Right kidney (tissue), 1 donor: ENCODE data around the gene GTF3C5.
"Not testable (repeated sequence)": the region's sequence is repeated elsewhere in the genome, so short reads cannot be mapped to it uniquely, and the experiment has no call there.

Source experiments
- DNase-seq: peaks from one replicate; pipeline ENCODE4 v3.0.0-alpha.2; 2016

GTF3C5 gene

DNA sequence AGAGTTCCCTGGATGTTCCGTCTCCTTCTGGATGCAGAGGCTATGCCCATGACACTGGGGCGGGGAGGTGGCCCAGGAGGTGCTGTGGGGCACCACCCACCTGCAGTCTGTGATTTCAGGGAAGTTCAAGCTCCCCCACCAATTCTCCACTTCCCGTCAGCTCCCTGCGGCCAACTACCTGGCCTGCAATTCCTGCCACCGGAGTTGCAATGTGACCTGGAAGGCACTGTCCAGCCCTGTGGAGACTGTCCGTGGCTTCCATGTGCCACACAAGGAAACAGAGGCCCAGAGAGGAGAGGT, 35.7 kb upstream of the GTF3C5 start:
- no peak for DNase-seq

DNA sequence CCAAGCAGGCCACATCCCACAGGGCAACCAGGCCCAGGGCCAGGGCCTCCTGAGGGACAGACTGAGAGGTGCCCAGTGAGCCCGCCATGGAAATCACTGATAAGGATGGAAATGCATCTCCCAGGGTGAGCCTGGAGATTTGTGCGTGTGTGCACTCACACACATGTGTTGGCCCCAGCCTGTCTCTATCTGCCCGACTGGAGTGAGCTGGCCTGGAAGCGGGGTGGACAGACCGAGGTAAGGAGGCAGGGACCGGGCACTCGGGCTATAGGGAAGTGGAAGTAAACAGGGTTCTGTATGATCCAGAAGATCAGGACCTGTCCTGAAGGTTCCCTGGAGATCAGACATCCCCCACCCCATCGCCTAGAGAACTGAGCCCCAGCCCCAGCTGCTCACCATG, 34.9 kb upstream of the GTF3C5 start:
- DNase-seq, result no peak

DNA sequence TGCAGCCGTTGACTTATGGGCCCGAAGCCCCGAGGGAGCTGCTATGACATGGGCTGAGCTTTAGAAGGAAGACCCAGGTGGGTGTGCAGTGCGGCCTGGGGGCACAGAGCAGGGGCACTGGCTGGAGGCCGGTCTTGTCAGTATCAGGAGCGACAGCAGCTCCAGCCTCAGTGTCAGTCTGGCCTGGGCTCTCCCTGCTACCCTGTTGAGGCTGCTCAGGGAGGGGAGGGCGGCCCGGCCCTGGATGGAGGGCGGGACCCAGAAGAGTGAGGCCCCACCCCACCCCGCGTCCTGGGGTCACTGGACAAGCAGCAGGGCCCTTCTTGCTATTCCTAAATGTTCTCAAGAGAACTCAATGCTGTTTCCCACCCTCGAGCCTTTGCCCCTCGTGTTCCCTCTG, 34.3 kb upstream of the GTF3C5 start:
- no peak for DNase-seq

DNA sequence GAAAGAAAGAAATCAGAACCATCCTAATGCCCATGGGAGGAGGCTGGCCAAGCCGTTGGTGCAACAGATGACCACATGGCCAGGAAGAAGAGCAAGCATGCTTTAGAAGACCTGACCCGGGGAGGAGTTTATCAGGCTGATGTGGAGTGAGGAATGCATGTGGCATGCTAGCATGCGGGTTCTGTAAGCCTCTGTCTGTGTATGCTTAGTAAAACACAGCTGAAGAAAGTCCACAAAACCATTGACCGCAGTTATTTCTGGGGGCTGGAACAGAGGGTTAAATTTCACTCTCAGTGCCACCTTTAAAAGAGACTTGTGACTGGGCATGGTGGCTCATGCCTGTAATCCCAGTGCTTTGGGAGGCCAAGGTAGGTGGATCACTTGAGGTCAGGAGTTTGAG, 33.2 kb upstream of the GTF3C5 start:
- no peak for DNase-seq

DNA sequence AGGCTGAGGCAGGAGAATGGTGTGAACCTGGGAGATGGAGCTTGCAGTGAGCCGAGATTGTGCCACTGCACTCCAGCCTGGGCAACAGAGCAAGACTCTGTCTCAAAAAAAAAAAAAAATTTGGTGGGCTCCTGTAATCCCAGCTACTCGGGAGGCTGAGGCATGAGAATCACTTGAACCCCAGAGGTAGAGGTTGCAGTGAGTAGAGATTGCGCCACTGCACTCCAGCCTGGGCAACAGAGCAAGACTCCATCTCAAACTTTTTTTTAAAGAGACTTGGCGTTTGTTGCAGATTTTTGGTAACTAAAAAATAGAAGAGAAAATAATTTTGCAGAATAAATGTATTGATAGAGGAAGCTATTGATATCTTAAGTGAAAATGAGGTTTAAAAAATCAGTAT, 32.6 kb upstream of the GTF3C5 start:
- not testable (repeated sequence) for DNase-seq

DNA sequence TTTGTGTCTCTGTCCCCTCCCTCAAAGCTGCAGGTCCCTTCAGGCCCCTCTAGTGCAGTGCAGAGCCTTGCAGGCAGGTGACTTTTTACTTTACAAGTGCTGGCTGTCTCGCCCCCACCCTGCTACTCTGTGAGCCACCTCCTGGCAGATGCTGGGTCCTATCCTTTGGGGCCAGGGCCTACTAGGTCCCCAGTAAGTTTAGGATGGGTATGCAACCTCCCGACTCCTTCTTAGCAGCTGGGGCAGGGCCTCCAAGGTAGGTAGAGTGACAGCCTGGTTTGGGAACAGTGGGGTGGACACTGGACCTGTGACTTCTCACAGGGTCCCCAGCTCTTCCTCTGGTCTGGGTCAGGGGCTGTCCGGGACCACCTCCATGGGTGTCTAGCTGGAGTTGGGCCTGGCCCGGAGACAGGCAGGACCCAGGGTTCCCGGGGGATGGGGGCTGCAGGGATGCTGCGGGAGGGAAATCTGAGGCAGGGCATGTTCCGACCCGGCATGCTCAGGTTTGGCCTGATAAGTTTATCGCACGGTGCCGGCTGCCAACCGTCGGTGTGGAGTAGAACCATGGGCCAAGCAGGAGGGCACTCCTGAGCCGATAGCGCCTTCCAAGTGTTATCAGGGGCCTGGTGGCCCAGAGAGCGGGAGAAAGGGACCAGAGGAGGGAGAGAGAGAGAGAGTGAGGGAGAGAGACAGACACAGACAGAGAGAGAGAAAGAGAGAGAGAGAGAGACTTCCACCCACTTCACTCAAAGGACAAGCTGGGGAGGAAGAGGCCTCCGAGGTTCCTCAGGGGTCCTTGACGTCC, 31.8 kb upstream of the GTF3C5 start:
- DNase-seq, result no peak

DNA sequence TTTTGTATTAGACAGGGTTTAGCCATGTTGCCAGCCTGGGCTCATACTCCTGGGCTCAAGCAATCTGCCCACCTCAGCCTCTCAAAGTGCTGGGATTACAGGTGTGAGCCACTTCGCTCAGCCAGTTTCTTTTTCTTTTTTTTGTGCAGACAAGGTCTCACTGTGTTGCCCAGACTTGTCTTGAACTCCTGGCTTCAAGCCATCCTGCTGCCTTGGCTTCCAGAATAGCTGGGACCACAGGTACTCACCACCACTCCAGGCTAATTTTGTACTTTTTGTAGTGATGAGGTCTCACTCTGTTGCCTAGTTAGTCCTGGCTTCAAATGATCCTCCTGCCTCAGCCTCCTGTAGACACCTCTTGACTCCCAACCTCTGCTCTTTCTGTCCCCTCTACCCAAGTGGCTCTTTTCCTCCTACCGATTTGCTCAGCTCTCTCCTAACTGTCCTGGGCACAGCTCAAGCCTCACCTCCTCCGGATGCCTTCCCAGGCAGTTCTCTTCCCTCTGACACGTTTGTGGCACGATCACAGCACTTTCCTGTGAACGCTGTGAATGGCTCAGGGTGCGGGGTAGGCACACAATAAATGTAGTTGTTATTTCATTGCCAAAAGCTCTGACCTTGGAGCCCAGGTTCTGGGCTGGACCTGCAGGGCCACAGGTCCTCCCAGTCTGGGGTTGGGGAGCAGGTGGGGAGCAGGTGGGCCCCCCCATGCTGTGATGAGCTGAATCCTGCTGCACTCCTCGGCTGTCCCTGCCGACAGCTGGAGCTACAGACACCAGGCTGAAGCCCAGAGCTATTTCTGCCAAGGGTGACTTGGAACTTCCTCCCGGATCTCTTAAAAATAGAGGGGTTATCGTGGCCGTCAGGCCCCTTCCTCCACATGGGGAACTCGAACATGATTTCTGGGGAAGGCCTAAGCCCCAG, 28.4 kb upstream of the GTF3C5 start:
- DNase-seq, result no peak

DNA sequence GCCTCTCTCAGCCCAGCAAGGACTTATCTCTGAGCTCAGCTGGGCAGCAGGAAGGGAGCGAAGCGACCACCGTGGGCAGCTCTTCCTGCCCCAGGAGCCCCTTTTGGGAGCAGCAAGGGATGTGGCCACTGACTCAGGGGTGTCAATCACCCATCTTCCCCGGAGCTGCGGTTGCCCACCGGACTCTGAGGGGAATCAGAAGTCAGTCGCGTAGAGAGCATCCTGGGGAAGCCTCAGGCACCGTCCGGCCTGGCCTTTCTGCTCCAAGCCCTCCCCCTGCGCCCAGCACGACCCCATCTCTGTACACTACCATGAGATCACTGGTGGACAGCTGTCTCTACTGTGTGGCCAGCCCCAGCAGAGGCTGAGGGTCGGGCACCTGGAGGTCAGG, 27.7 kb upstream of the GTF3C5 start:
- DNase-seq, result no peak

DNA sequence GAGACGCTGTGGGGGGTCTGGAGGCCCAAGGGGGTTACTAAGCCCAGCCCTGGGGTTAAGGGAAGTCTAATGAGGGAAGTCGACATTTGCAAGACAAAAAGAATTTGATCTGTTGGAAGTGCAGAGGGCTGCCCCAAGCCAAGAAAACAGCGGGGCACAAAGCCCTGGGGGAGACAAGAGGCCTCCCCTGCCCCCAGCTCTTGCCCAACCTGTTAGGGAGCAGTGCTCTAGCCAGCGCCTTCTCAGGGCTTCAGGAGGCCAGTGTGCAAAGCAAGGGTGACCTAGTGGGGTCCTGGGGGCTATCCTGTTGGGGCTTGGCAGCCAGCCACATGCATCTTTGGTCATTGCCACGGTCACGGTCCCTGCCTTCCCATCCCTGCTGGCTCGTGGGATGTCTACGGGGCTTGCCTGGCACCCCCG, 27.1 kb upstream of the GTF3C5 start:
- DNase-seq, result no peak

DNA sequence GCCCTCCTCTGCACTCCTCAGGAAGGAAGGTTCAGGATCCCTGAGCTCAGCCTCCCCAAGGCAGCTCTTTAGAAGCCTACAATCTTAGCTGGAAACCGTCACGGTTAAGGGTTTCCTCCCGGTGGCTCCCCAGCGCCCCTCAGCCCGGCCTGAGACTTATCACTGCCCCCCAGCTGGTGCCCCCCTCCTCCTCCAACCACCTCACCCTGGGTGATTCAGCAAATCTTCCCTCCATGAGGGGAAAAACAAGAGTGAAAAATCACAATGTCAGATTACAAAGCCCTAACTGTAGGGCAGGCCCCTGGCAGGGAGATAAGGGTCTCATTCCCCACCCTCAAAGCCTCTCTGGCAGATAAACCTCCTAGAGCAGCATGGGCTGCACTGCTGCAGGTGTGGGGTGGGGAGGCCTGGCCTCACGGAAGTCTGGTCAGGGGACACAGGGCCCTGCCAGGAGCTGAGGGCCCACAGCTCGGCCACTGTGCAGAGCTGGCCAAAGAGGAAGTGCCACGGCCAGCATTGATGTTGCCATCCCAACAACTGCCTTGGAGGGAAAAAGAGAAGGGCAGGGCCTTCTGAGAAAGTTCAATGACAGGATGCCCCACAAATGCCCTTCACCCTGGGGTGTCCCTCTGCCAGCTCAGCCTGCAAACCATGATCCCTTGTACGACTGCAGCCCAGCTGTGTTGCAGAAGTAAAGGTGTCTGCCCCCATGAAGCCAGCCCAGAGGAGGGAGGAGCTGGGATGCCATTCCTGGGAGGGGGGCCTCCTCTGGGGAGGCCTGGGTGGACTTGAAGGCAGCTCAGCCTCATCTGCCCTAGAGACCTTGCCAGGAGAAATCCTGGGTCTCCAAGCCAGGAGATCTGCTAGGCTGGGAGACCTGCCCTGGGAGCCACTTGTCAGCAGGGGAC, 26.5 kb upstream of the GTF3C5 start:
- no peak for DNase-seq

DNA sequence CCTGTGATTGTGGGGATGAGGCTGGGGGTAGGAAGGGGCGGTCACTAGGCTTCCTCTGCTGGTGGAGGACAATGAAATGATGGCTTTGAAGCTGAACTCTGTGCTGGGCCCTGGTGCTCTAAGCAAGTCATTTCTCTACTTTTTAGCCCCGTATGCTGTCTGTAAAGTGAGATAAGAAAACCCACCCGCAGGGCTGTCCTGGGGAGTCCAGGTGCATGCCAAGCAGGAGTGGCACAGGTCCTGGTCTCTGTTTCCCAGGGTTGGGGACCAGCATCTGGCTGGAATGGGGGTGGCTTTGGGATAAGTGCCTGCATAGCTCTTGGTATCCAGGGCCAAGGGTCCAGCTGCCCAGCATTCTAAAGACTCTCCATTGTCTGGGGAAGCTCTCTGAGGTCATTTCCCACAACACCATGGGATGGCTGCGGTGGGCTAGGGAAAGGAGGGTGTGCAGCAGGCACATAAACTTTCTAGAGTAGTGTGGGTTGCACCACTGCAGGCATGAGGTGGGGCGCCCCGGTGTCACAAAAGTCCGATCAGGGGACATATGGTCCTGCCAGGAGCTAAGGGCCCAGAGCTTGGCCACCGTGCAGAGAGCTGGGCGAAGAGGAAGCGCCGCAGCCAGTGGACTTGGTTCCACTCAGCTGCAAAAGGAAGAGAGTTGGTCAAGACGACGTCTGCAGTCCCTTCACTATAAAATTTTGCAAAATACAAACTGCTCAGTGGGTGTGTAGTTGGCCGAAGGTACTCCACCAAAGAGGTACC, 25.6 kb upstream of the GTF3C5 start:
- no peak for DNase-seq

DNA sequence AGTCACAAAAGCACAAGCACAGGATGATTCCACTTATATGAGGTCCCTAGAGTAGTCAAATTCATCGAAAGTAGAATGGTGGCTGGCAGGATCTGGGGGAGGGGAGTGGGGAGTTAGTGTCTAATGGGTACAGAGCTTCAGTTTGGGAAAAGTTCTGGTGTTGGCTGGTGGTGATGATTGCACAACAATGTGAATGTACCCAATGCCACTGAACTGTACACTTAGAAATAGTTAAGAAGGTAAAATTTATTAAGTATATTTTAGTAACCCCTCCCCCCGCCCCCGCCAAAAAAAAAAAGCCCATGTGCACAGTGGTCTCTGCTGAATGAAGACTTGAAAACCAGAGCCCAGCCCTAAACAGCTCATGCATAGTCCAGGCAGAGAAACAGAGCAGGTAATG, 24.8 kb upstream of the GTF3C5 start:
- no peak for DNase-seq

DNA sequence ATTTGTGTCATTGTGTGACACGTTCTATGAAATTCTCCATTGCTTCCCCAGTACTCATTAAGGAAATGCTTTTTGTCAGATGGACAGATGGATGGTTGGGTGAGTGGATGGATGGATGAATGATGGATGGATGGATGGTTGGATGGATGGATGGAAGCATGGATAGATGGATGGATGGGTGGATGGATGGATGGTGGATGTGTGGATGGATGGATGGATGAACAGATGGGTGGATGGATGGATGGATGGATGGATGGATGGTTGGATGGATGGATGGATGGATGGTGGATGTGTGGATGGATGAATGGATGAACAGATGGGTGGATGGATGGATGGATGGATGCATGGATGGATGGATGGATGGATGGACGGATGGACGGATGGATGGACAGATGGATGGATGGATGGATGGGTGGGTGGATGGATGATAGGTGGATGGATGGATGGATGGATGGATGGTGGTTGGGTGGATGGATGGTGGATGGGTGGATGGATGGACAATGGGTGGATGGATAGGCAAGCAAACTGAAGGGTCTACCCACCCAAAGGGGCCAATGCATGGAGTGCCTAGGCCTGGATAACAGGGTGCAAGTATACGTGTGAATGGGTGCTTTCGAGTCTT, 24.0 kb upstream of the GTF3C5 start:
- no peak for DNase-seq

DNA sequence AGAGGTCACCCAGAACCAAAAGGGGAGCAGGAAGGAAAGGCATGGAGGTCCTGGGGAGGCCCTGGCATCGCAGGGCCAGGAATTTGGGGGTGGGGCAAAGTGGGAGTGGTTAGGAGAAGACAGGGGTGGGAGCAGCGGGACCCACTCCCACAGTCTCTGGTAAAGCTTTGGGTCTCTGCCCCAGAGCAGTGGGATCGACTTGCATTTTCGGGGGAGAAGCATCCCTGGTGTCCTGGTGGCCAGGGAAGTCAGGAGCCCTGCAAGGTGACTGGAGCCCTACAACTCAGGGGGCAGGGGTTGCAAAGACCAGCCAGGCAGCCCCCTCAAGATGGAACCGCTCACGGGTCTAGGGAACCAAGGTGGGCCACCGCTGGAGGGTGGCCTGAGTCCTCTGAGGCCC, 22.4 kb upstream of the GTF3C5 start:
- no peak for DNase-seq

DNA sequence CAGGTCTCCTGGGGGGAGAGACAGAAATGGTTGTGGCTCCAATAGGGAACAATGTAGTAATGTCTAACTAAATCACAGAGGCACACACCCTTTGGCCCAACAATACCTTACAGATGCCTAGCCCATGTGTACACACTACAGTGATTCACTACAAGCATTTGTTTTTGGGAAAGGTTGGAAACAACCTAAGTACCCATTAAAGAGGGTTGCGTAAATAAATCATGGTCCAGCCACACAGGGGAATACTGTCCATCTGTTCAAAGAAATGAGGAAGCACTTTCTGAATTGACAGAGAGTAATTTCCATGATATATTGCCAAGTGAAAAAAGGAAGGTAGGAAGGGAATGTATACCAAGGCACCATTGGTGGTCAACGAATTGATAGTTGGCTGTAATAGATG, 22.0 kb upstream of the GTF3C5 start:
- no peak for DNase-seq

DNA sequence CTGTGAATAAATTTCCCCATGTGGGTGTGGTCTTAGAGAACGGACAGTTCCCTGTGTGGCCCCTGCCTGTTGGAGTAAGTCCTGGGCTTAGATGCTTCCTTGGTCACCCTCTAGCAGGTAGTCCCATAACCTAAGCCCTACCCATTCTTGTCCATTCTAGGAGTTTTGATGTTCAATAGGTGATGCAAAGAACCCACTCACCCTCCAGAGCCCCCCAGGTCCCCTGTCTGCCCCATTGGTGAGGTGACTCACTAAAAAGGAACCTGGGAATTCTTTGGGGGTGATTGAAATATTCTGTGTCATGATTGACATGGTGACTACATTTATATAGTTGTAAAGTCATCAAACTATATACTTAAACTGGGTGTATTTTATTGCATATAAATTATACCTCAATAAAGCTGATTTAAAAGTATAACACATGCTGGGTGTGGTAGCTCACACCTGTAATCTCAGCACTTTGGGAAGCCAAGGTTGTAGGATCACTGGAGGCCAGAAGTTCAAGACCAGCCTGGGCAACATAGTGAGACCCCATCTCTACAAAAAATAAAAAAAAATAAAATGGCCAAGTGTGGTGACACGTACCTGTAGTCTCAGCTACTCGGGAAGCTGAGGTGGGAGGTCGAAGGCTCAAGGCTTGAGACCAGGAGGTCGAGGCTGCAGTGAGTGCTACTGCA, 20.8 kb upstream of the GTF3C5 start:
- DNase-seq, result no peak

DNA sequence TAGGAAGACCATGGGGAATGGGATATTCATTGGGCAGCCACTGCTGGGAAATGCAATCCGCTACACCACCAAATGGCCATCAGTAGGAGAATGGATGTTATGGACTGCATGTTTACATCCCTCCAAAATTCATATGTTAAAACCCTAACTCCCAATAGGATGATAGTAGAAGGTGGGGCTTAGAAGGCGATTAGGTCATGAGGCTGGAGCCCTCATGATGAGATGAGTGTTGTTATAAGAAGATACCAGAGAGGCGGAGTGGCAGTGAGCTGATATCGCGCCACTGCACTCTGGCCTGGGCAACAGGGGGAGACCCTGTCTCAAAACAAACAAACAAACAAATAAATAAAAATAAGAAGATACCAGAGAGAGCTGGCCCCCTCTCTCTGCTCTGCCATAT, 16.1 kb upstream of the GTF3C5 start:
- no peak for DNase-seq

DNA sequence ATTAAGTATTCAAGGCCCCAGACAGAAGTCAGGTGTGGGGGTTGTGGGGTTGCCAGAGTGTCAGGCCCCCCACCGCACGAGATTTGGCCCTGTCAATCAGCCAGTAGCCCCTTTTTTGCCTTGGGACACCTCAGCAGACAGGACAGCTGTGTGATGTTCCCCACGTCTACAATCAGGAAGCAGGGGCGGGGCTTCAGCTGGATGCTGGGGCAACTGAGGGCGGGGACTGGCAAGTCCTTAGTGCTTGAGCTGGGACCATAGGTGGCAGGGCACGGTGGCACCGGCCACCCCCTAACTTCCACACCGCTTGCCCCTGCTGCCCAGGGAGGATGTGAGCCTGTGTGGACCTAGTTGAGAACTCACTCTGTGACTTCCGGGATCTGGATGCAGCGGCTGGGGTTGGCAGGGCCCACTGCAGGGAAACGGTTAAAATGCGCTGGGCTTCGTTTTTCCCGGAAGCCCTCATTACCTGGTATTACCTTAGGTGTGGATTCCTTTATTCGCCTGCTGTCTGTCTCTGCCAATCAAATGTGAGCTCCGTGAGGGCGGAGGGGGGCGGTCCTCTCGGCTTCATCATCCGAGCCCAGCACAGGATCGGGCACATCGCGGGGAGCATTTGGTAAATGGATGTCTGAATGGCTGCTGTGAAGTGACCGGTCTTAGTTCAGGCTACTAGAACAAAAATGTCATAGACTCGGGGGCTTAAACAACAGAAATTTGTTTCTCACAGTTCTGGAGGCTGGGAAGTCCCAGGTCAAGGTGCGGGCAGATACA, 7.5 kb upstream of the GTF3C5 start:
- DNase-seq, result no peak

DNA sequence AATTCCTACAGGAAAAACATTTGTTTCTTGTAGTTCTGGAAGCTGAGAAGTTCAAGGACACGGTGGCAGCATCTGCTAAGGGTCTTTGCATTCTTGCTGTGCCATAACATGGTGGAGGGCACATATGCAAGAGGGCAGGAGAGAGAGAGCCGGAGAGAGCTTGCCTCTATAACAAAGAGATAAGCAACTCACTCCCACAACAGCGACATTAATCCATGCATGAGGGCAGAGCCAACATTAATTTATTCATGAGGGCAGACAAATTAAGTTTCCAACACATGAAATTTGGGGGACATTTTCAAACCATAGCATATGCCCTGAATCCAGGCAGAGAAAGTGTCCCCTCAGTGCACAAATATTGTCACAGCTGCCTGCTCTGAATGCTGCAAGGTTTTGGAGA, 4.4 kb upstream of the GTF3C5 start:
- no peak for DNase-seq

DNA sequence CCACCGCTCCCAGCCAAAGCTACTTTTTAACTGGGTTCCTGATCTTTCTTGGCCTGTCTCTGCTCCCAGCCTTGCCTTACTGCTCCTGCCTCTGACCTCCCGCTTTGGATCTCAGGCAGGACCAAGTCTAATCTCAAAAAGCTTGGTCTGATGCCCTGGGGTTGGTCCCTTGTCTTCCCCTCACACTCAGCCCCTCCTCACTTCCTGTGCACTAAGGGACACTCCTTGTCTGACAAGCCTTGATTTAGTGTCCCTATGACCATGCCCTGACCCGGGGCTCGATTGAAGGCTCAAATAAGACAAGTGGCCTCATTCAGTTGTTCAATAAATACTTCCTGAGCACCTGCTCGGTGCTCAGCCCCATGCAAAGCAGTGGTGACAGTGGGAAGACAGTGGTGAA, 3.7 kb upstream of the GTF3C5 start:
- DNase-seq, result no peak
